GM12891 (cell line): Measurements from ENCODE around the gene SLC31A2.

Experiments
- PAX5 ChIP-seq: IDR thresholded peaks from 2 replicates; pipeline ENCODE4 v1.6.1; 2011; ENCODE audit warnings: low read length, moderate library complexity, mild to moderate bottlenecking; ENCODE audit not compliant: insufficient read depth, severe bottlenecking
- POLR2A ChIP-seq: IDR thresholded peaks from 2 replicates; pipeline ENCODE4 v1.6.1; 2011; ENCODE audit warnings: low read depth, low read length, control low read depth
- POLR2AphosphoS5 ChIP-seq: IDR thresholded peaks from 2 replicates; pipeline ENCODE4 v1.6.1; 2011; ENCODE audit warnings: low read depth, low read length, control low read depth
- SPI1 ChIP-seq: IDR thresholded peaks from 2 replicates; pipeline ENCODE4 v1.6.1; 2011; ENCODE audit warnings: low read depth, low read length, control low read depth
- TAF1 ChIP-seq: IDR thresholded peaks from 2 replicates; pipeline ENCODE4 v1.6.1; 2011; ENCODE audit warnings: low read depth, low read length, control low read depth

DNA sequence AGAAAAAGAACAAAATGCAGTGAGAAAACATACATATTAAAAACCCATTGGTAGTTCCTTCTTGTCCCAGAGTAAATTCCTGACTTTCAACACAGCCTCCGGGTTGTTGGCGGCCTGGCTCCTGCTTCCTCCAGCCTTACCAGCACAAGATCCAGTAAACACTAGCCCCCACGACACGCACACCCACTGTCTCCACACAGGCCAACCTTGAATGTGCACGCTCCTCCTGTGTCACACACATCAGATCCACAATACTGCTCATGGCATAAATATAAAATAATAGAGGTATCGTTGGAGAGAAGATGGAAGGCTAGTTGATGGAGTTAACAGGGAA lies 2.5 kb upstream of the SLC31A2 start:
- TF ChIP-seq POLR2AphosphoS5 (no peak), POLR2A (no peak), PAX5 (no peak), TAF1 (no peak), SPI1 (no peak)
